A549 (cell line): Measurements from ENCODE around the gene EXOC3.

ENCODE experiments used
- CTCF ChIP-seq: fragments of >200 bp; sonication (Bioruptor Twin); formaldehyde crosslinking; IDR thresholded peaks from 3 replicates; pipeline ENCODE4 v1.5.1; 2016
- KDM1A ChIP-seq: fragments of 200-600 bp; sonication (generic); IDR thresholded peaks from 2 replicates; pipeline ENCODE4 v1.6.1; 2016; ENCODE audit warnings: low read depth, mild to moderate bottlenecking
- POLR2A ChIP-seq: IDR thresholded peaks from 2 replicates; pipeline ENCODE4 v1.6.1; 2012; ENCODE audit warnings: mild to moderate bottlenecking, low read length
- TF ChIP-seq, protein P1 (sequence below): fragments of 450-650 bp; IDR thresholded peaks from 2 replicates; pipeline ENCODE4 v1.6.1; 2014; ENCODE audit warnings: antibody characterized with exemption

- TF ChIP-seq CTCF (no peak), POLR2A (no peak), KDM1A (no peak)
- TF ChIP-seq, protein P1, sequence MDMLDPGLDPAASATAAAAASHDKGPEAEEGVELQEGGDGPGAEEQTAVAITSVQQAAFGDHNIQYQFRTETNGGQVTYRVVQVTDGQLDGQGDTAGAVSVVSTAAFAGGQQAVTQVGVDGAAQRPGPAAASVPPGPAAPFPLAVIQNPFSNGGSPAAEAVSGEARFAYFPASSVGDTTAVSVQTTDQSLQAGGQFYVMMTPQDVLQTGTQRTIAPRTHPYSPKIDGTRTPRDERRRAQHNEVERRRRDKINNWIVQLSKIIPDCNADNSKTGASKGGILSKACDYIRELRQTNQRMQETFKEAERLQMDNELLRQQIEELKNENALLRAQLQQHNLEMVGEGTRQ = no peak
These were observed 1.2 kb downstream of the EXOC3 start for GRCh38 chr5:444226-444625.
